CD4-positive, alpha-beta T cell treated with Interferon gamma for 1 hour (primary cell): ENCODE results near the gene CIDEB.

Source experiments
- DNase-seq: peaks from one replicate; pipeline ENCODE4 v3.0.0-alpha.2; 2020

Gene CIDEB

GRCh38 chr14:24332268-24332993 is 24.7 kb upstream of the CIDEB start:
- DNase-seq, result peak; percentile 89

- no peak for DNase-seq
These were observed 24.0 kb upstream of the CIDEB start for GRCh38 chr14:24331731-24332267.

- DNase-seq, result no peak
These were observed 23.3 kb upstream of the CIDEB start for GRCh38 chr14:24330973-24331674.

GRCh38 chr14:24329736-24330135 is 22.0 kb upstream of the CIDEB start:
- peak; percentile 83 for DNase-seq

GRCh38 chr14:24329073-24329663 is 21.4 kb upstream of the CIDEB start:
- no peak for DNase-seq

DNA sequence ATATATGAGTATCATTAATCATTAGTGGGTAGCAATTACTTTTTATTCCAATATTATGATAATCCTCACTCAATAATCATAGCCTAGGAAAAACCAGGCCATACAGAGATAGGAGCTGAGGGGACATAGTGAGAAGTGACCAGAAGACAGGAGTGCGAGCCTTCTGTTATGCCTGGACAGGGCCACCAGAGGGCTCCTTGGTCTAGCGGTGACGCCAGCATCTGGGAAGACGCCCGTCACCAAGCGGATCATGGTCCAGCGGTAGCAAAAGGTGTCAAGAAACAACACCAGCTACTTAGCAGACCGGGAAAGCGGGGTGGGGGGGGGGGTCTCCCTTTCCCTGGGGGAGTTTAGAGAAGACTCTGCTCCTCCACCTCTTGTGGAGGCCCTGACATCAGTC is 20.1 kb upstream of the CIDEB start:
- peak; percentile 39 for DNase-seq

DNA sequence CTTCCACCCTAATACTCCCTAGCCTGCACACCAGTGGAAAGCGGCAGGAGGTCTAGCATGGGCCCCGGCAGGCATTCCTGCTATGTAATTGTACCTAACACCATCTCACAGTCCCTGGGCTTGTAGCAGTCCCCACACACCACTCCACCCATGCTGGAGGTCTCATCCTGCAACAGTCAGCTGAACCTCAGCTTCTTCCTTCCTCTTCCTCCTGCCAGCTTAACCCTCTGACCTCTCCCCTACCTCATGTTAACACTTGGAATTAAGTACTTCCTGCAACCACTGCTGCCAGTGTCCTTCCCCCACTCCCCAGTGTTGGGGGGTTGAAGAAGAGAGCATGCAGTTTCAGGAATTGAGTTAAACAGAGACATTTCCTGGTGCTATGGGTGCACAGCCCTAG is 19.5 kb upstream of the CIDEB start:
- DNase-seq, result no peak

GRCh38 chr14:24325963-24326362 is 18.2 kb upstream of the CIDEB start:
- DNase-seq, result no peak

DNA sequence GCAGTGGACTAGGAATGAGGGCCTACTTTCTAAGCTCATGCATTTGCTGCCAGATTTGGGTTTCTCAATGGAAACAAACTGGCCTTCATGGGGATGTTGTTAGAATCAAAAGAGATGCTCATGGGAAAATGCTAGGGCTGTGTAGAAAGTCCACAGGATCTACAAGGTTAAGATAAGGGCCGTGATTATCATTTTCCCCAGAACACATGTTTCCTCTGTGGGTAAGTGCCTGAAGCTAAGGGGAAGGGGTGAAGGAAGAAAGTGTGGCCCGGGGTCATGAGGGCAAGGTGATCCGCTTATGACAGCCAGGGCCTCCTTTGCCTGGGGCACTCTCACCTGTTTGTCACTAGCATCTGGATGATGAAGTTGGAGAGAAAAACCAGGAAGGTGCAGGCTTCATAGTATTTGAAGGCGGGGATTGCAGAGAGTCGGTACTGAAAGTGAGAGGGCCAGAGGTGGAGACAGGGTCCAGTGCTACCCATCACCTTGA is 17.3 kb upstream of the CIDEB start:
- no peak for DNase-seq

- DNase-seq, result no peak
These were observed 16.2 kb upstream of the CIDEB start for GRCh38 chr14:24324024-24324423.

- no peak for DNase-seq
These were observed 15.6 kb upstream of the CIDEB start for GRCh38 chr14:24323341-24323740.

- DNase-seq, result no peak
These were observed 14.9 kb upstream of the CIDEB start for GRCh38 chr14:24322672-24323071.

DNA sequence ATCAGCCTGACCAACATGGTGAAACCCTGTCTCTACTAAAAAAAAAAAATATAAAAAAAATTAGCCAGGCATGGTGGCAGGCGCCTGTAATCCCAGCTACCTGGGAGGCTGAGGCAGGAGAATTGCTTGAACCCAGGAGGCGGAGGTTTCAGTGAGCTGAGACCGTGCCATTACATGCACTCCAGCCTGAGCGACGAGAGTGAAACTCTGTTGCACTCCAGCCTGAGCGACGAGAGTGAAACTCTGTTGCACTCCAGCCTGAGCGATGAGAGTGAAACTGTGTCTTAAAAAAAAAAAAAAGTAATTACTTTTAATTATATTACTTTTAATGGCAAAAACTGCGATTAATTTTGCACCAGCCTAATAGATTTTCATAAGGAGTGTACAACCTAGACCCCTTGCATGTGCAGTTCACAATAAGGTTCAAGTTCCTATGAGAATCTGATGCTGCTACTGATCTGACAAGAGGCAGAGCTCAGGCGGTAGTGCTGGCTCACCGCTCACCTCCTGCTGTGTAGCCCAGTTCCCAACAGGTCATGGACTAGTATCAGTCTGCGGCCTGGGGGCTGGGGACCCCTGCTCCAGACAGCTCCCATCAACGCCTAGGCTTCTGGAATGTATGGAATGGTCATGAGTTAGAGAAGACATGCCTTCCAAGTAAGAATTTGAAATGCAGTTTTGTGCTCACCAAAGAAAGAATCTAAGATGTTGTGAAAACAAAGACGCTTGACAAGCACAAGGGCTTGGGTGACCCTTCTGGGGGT is 13.6 kb upstream of the CIDEB start:
- DNase-seq, result no peak

DNA sequence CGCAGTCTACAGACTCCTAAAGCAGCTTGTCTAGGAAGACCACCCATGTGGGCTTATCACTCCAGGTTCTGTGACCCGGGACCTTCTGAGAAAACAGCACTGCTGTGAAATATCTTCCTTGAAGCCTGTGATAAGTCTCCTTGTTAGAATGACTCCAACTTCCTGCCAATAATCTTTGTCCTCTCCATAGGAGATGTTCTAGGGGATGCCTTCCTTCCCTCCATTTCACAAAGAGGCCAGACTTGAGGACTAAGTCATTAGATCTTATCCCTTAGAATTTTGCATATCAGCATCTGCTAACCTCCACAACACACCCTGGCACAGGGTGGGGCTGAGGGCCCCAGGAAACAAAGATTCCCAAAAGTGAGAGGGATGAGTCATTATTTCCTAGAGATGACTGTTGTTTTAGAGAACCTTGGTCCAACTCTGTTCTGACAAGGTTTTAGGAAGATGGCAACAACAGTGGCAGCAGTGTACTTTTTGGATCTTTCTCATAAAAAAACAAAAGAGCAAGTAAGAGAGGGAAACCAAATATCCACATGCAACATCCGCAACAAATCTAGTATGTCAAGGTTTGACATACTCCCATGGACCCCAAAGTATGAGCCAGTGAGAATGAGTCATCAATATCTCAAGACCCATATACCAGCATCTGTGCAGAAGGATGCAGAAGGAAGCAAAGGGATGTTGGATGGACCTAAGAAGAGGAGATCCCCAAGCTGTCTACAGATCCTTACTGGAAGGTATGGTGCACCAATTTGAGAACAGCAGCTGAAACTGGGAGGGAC is 9.6 kb upstream of the CIDEB start:
- DNase-seq, result no peak

- no peak for DNase-seq
These were observed 8.8 kb upstream of the CIDEB start for GRCh38 chr14:24316597-24316950.

- no peak for DNase-seq
These were observed 8.2 kb upstream of the CIDEB start for GRCh38 chr14:24315807-24316596.

DNA sequence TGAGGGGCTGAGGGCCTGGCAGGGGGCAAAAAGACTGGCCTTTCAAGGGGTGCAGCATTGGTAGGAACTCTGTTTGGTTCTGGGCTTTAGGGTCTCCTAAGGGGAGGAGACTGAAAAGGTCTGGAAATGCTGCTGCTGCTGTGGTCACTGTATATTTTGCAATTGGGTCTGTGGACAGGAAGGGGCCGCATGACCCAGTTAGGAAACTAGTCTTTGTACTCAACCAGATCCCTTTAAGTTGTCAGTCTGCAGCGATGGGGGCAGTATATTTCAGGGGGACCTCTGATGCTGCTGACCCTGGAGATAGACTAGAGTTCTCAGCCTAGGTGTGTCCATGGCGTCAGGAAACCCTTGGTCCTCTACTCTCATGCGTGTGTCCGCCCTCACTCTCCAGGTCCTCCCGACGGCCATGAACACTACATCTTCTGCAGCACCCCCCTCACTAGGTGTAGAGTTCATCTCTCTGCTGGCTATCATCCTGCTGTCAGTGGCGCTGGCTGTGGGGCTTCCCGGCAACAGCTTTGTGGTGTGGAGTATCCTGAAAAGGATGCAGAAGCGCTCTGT is 7.5 kb upstream of the CIDEB start:
- no peak for DNase-seq

GRCh38 chr14:24314377-24315193 is 6.8 kb upstream of the CIDEB start:
- no peak for DNase-seq

GRCh38 chr14:24313913-24314312 is 6.1 kb upstream of the CIDEB start:
- DNase-seq, result no peak
